AG10803 (cell line): Measurements from ENCODE around the gene RELT.

ENCODE experiments used
- DNase-seq: peaks from one replicate; pipeline ENCODE4 v3.0.0; 2010; ENCODE audit warnings: low read depth
- H3K4me3 ChIP-seq: 2 replicates; pipeline ENCODE4 v1.5.1; 2011; ENCODE audit warnings: mild to moderate bottlenecking, low read length, control low read depth
- CTCF ChIP-seq: conservative IDR thresholded peaks from 2 replicates; pipeline ENCODE4 v1.5.1; 2011; ENCODE audit warnings: mild to moderate bottlenecking, low read length, control low read depth, inconsistent platforms

The RELT gene

GRCh38 chr11:73376160-73376802, at the start of gene RELT:
TSS of gene RELT (plus strand) at chr11:73376399. CDS start at chr11:73389137, 12,738 bp downstream.
- peak; percentile 59 for TF ChIP-seq CTCF
- peak; percentile 89 for DNase-seq
- H3K4me3 ChIP-seq = peak within 1 kb of the TSS; percentile 77

- no peak for TF ChIP-seq CTCF
- peak; percentile 64 for DNase-seq
- H3K4me3 ChIP-seq = no peak overlapping the region
Observed at GRCh38 chr11:73326929-73327811, 49.0 kb upstream of the RELT start.

GRCh38 chr11:73327812-73328364, 48.3 kb upstream of the RELT start:
- H3K4me3 ChIP-seq = no peak overlapping the region
- no peak for DNase-seq

GRCh38 chr11:73330569-73331093, 45.6 kb upstream of the RELT start:
- DNase-seq = no peak
- TF ChIP-seq CTCF = peak; percentile 61
- no peak overlapping the region for H3K4me3 ChIP-seq

More at GRCh38 chr11:73327812-73328364, 48.3 kb upstream of the RELT start:
- no peak for TF ChIP-seq CTCF

- TF ChIP-seq CTCF = no peak
- DNase-seq = no peak
- no peak overlapping the region for H3K4me3 ChIP-seq
Observed at GRCh38 chr11:73331138-73331916, 44.9 kb upstream of the RELT start.

GRCh38 chr11:73333173-73333572, 43.0 kb upstream of the RELT start:
- no peak for DNase-seq
- H3K4me3 ChIP-seq = no peak overlapping the region
- no peak for TF ChIP-seq CTCF
